Heart left ventricle (tissue), 16 donors: ENCODE measurements around the gene BRF1. TPM values are rescaled to one million over a fixed set of nuclear protein-coding genes. Genes with fewer than 3 reads are reported as not detected.
"Not testable (repeated sequence)": the region's sequence is repeated elsewhere in the genome, so short reads cannot be mapped to it uniquely, and the experiment has no call there.

Experiments used
- ATAC-seq, 4 donors: fragments of 200-7000 bp; cut with Tn5 transposase; one replicate each; pipeline ENCODE4 v1.9.1; 2020 to 2022; ENCODE audit warnings: moderate library complexity in 4 of 4, mild to moderate bottlenecking in 3 of 4, moderate number of reproducible peaks in 1 of 4
- DNase-seq, 5 donors: peaks; one replicate each; pipeline ENCODE4 v3.0.0-alpha.2; 2020
- H3K27ac ChIP-seq, 12 donors: fragments of 200-600 bp; sonication (generic) in 4 of 12; one replicate each; pipeline versions ENCODE4 v1.5.0 to v1.8.0; 2016 to 2022; ENCODE audit warnings: mild to moderate bottlenecking in 2 of 12
- H3K27me3 ChIP-seq, 9 donors: fragments of 200-600 bp; sonication (generic) in 2 of 9; one replicate each; pipeline versions ENCODE4 v1.5.1 to v1.8.0; 2016 to 2022; ENCODE audit warnings: mild to moderate bottlenecking in 3 of 9
- H3K36me3 ChIP-seq, 9 donors: fragments of 200-600 bp; sonication (generic) in 2 of 9; one replicate each; pipeline versions ENCODE4 v1.5.0 to v1.8.0; 2018 to 2022; ENCODE audit warnings: mild to moderate bottlenecking in 2 of 9
- H3K4me1 ChIP-seq, 12 donors: fragments of 200-600 bp; sonication (generic) in 4 of 12; one replicate each; pipeline versions ENCODE4 v1.5.0 to v1.8.0; 2016 to 2022; ENCODE audit warnings: mild to moderate bottlenecking in 3 of 12
- H3K4me3 ChIP-seq, 12 donors: fragments of 200-600 bp; sonication (generic) in 4 of 12; one replicate each; pipeline versions ENCODE4 v1.5.0 to v1.8.0; 2017 to 2022; ENCODE audit warnings: mild to moderate bottlenecking in 9 of 12, moderate library complexity in 4 of 12
- H3K9me3 ChIP-seq, 12 donors: fragments of 200-600 bp; sonication (generic) in 4 of 12; one replicate each; pipeline versions ENCODE4 v1.5.0 to v1.8.0; 2016 to 2022; ENCODE audit warnings: mild to moderate bottlenecking in 1 of 12
- POLR2A ChIP-seq, 2 donors: fragments of 450-650 bp; IDR thresholded peaks; one replicate each; pipeline ENCODE4 v1.6.1; 2017; ENCODE audit warnings: antibody characterized with exemption in 2 of 2, mild to moderate bottlenecking in 2 of 2, moderate library complexity in 2 of 2
- WGBS, 4 donors: extraction: QIAGEN DNeasy Blood & Tissue Kit in 2 of 4; methylation state at CpG; one replicate each; pipeline versions ENCODE4 v1.1.5 to v1.1.7; 2013 to 2018; 5-methylcytosine and 5-hydroxymethylcytosine counted together
- intact Hi-C, 10 donors: fragments of 100-400 bp; cut with DNase I; formaldehyde crosslinking; loops; one replicate each; pipeline versions ENCODE4 v1.11.1 to v1.14.2; 2022
- polyA plus RNA-seq, 2 donors: library from polyadenylated mRNA; stranded (reverse); fragments of 200-250 nt; gene quantifications; one replicate each; pipeline ENCODE4 v1.2.3, GENCODE V29; 2013
- total RNA-seq, 9 donors: library from RNA; depleted of rRNA in 2 of 9; stranded (reverse); fragments of >200 nt in 2 of 9; fragmentation: NEBNext Ultra II Directional in 3 of 9; extraction: Animal tissue kit (Norgen Biotek cat#: 25700) in 3 of 9; gene quantifications; one replicate each; pipeline versions ENCODE4 v1.1.0 to v1.2.4, GENCODE V29; 2016 to 2023
- TF ChIP-seq, protein P1 (sequence below), 12 donors: fragments of 200-600 bp; sonication (generic) in 4 of 12; IDR thresholded peaks; one replicate each; pipeline versions ENCODE4 v1.5.0 to v1.8.0; 2018 to 2022; ENCODE audit warnings: antibody characterized with exemption in 12 of 12, mild to moderate bottlenecking in 5 of 12
- donor health status: ischemic (EF 13 %, LVEDD 7.1; RV severe dilation, severe dysfunction).
- donor health status: healthy with polysubstance abuse.
- donor health status: DM: no; HTN: yes; CAD: no.
- donor health status: DM: no; HTN: no; CAD: no.
- donor health status: ischemic (EF 25% LVEDD 6.9; RV normal size, moderate dysfunction).
- donor health status: ischemic (EF 25% LVEDD 5.7; RV mildly dilated, moderate dysfunction).
- donor health status: healthy.
- donor health status: DM: yes; HTN: yes; CAD: no.
- donor health status: ischemic (EF 35%, LVEDD 5.7; RV mildly dilated, moderate dysfunction).
- donor health status: nonischemic (EF 11% LVEDD 7.7; RV severe dilation, severe dysfunction).
- donor health status: DM: yes; HTN: yes; CAD: no.
- donor health status: PGD.
- donor health status: ischemic (EF 29% LVEDD 5.4; RV normal size, mild dysfunction).
- donor health status: nonischemic (EF 23%, LVEDD 6.1; RV moderate dilation, normal function).

BRF1 gene
- total and polyA plus RNA-seq, 11 donors = 13.3 to 25.3 (median 18.7) TPM

DNA sequence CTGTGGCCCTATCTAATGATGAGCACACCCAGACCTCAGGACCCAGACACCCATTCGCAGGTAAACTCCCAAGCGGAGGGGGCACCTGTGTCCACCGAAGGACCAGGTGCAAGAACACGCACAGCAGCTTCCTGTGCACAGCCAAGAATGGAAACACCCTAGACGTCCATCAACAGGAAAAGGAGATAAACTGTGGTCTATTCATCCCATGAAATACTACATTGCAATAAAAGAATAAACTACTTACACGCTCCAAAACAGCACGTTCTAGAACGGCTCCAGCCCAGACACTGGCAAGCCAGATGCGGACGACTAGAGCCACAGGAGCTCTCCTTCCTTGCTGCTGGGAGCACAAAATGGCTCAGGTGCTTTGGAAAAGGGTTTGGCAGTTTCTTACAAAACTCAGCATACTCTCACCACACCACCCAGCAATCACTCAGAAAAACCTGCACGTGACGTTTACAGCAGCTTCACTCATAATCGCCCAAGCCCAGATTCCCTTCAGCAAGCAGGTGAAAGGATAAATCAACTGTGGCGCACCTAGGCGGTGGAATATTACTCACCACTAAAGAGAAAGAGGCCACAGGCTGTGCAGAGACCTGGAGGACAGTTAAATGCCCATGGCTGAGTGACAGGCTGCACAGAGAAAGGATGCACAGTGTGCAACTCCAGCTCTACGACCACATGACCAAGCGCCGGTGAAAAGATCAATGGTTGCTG lies 21.0 kb downstream of the BRF1 start:
- H3K27ac ChIP-seq = no peak overlapping the region
- no peak overlapping the region for H3K4me3 ChIP-seq
- intact Hi-C loops = loop anchor here in 8 of 10 donors (2.0 to 10.0 kb wide), 5 partner anchors 75 to 188 kb away; no protein-coding TSS in a partner anchor
- no peak for TF ChIP-seq POLR2A (IDR thresholded peaks at IDR 0.05)
- TF ChIP-seq, protein P1, sequence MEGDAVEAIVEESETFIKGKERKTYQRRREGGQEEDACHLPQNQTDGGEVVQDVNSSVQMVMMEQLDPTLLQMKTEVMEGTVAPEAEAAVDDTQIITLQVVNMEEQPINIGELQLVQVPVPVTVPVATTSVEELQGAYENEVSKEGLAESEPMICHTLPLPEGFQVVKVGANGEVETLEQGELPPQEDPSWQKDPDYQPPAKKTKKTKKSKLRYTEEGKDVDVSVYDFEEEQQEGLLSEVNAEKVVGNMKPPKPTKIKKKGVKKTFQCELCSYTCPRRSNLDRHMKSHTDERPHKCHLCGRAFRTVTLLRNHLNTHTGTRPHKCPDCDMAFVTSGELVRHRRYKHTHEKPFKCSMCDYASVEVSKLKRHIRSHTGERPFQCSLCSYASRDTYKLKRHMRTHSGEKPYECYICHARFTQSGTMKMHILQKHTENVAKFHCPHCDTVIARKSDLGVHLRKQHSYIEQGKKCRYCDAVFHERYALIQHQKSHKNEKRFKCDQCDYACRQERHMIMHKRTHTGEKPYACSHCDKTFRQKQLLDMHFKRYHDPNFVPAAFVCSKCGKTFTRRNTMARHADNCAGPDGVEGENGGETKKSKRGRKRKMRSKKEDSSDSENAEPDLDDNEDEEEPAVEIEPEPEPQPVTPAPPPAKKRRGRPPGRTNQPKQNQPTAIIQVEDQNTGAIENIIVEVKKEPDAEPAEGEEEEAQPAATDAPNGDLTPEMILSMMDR (IDR thresholded peaks at IDR 0.05) = no peak
- no peak for DNase-seq
- H3K4me1 ChIP-seq = peaks cover 0 to 23% (median 12%) of the 10 kb centered on the region in 12 donors
- H3K9me3 ChIP-seq = no peaks in the 10 kb centered on the region
- H3K36me3 ChIP-seq = peaks cover 0 to 3% (median 0%) of the 10 kb centered on the region in 9 donors
- 88 to 91% (median 89%) methylated on average over 18 of the region's 18 CpGs for WGBS, 4 donors
- no peaks in the 10 kb centered on the region for H3K27me3 ChIP-seq
- no peak for ATAC-seq

DNA sequence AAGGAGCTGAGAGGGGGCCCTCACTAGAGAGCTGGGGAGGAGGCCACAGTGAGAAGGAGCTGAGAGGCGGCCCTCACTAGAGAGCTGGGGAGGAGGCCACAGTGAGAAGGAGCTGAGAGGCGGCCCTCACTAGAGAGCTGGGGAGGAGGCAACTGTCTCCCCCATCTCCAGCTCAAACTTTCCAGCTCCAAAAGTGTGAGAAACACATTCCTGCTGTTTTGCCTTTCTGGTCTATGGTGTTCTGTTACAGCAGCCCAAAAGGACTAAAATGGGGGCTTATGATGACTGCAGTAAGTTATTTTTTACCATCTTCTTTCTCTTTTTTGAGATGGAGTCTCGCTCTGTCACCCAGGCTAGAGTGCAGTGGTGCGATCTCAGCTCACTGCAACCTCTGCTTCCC lies 23.4 kb downstream of the BRF1 start:
- not testable (repeated sequence) for ATAC-seq
- WGBS, 4 donors = 33 to 92% (median 80%) methylated on average over 3 of the region's 4 CpGs

DNA sequence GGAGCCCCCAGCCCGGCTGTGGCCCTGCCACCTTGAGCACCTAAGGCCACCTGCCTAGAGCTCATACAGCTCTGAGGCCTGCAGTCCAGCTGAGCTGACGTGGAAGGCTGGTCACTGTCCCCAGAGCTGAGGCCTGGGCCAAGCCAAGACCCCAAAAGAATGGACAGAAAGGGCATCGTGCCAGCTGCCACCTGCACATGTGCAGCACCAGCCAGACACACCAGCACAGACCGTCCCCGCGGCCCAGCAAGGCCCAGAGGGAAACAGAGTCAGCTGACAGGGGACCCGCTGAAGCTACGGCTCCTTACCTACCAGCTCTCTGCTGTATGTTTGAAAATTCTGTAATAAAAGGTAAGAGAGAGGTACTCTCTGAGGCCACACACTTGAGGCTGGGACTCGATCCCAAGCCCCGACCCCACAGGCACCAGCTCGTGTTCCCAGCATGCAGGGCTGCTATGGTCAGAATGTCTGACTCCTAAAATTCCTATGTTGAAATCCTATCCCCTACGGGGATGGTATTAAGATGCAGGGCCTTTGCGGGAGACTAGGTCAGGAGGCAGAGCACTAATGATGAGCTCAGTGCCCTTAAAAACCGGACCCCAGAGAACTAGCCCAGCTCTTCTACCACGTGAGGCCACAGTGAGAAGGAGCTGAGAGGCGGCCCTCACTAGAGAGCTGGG lies 25.4 kb downstream of the BRF1 start:
- Histone ChIP-seq H3K27ac (no peak overlapping the region), H3K4me1 (peaks cover 0 to 15% (median 2%) of the 10 kb centered on the region in 12 donors), H3K4me3 (no peak overlapping the region), H3K36me3 (peaks cover 0 to 10% (median 0%) of the 10 kb centered on the region in 9 donors), H3K27me3 (no peaks in the 10 kb centered on the region), H3K9me3 (no peaks in the 10 kb centered on the region)
- intact Hi-C loops = no loop called here
- peak in 2 of 4 donors; percentile 72 to 88 for ATAC-seq
- TF ChIP-seq, protein P1 (IDR thresholded peaks at IDR 0.05) = no peak
- TF ChIP-seq POLR2A (IDR thresholded peaks at IDR 0.05) = no peak
- peak in 1 of 5 donors; percentile 45 for DNase-seq
- 77 to 83% (median 81%) methylated on average over 13 to 16 of the region's 16 CpGs for WGBS, 4 donors

More for the DNA sequence above, 23.4 kb downstream of the BRF1 start:
- H3K4me1 ChIP-seq = peaks cover 0 to 24% (median 7%) of the 10 kb centered on the region in 12 donors
- intact Hi-C loops, H3K27ac ChIP-seq, H3K4me3 ChIP-seq, H3K27me3 ChIP-seq, H3K9me3 ChIP-seq, H3K36me3 ChIP-seq, DNase-seq: not testable (repeated sequence)

DNA sequence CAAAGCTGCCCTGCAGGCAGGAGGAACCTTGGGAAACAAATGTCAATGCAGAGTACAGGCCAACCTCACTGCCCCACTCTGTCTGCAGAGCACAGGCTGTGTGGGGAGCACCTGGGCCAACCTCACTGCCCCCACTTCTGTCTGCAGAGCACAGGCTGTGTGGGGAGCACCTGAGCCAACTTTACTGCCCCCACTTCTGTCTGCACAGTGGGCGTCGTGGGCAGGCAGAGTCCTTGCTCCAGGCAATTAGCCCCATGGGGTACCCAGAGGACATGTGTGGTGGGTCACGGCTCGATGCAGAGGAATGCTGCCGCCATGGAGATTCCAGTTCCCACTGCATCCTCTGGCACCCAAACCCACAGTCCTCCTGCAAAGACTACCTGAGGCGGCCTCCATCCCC lies 26.2 kb downstream of the BRF1 start:
- H3K27ac ChIP-seq = no peak overlapping the region
- H3K27me3 ChIP-seq = no peaks in the 10 kb centered on the region
- DNase-seq (no peak), ATAC-seq (peak in 1 of 4 donors; percentile 23)
- WGBS, 4 donors = 91 to 100% (median 93%) methylated on average over 4 to 6 of the region's 6 CpGs
- peaks cover 0 to 15% (median 2%) of the 10 kb centered on the region in 12 donors for H3K4me1 ChIP-seq
- intact Hi-C loops = loop anchor here in 1 of 10 donors (5.0 kb wide), 1 partner anchor 78 kb away; no protein-coding TSS in a partner anchor
- no peaks in the 10 kb centered on the region for H3K9me3 ChIP-seq
- TF ChIP-seq, protein P1 (IDR thresholded peaks at IDR 0.05) = no peak
- no peak for TF ChIP-seq POLR2A (IDR thresholded peaks at IDR 0.05)
- H3K4me3 ChIP-seq = no peak overlapping the region
- peaks cover 0 to 11% (median 0%) of the 10 kb centered on the region in 9 donors for H3K36me3 ChIP-seq
